Measurements from ENCODE around the gene PCDHGA10.
"Not testable (repeated sequence)": the region's sequence is repeated elsewhere in the genome, so short reads cannot be mapped to it uniquely, and the experiment has no call there.

The PCDHGA10 gene

GRCh38 chr5:141420855-141421488 lies 8.2 kb downstream of the PCDHGA10 start, which contains the start of gene PCDHGA11:
PCDHGA11 (plus strand) TSS chr5:141421051; CDS start chr5:141421228, 177 bp downstream.
- no peak for DNase-seq (ENCODE audit: low read depth)

GRCh38 chr5:141421489-141421855 lies 8.7 kb downstream of the PCDHGA10 start:
- DNase-seq (ENCODE audit: low read depth): no peak

- no peak for DNase-seq (ENCODE audit: low read depth)
Observed at GRCh38 chr5:141422742-141423291, 10.0 kb downstream of the PCDHGA10 start.

- DNase-seq (ENCODE audit: low read depth): no peak
Observed at GRCh38 chr5:141427783-141428426, 15.1 kb downstream of the PCDHGA10 start.

GRCh38 chr5:141430332-141431113 lies 17.7 kb downstream of the PCDHGA10 start, which contains the start of gene PCDHGA12:
PCDHGA12 (plus strand) TSS chr5:141430507; CDS start chr5:141430760, 253 bp downstream.
- DNase-seq (ENCODE audit: low read depth): no peak

DNA sequence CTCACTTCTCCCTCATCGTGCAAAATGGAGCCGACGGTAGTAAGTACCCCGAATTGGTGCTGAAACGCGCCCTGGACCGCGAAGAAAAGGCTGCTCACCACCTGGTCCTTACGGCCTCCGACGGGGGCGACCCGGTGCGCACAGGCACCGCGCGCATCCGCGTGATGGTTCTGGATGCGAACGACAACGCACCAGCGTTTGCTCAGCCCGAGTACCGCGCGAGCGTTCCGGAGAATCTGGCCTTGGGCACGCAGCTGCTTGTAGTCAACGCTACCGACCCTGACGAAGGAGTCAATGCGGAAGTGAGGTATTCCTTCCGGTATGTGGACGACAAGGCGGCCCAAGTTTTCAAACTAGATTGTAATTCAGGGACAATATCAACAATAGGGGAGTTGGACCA lies 18.5 kb downstream of the PCDHGA10 start:
- no peak for DNase-seq (ENCODE audit: low read depth)

DNA sequence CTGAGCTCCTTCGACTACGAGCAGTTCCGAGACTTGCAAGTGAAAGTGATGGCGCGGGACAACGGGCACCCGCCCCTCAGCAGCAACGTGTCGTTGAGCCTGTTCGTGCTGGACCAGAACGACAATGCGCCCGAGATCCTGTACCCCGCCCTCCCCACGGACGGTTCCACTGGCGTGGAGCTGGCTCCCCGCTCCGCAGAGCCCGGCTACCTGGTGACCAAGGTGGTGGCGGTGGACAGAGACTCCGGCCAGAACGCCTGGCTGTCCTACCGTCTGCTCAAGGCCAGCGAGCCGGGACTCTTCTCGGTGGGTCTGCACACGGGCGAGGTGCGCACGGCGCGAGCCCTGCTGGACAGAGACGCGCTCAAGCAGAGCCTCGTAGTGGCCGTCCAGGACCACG lies 19.5 kb downstream of the PCDHGA10 start:
- DNase-seq (ENCODE audit: low read depth): not testable (repeated sequence)

GRCh38 chr5:141432726-141433125 lies 19.9 kb downstream of the PCDHGA10 start:
- DNase-seq (ENCODE audit: low read depth): not testable (repeated sequence)

DNA sequence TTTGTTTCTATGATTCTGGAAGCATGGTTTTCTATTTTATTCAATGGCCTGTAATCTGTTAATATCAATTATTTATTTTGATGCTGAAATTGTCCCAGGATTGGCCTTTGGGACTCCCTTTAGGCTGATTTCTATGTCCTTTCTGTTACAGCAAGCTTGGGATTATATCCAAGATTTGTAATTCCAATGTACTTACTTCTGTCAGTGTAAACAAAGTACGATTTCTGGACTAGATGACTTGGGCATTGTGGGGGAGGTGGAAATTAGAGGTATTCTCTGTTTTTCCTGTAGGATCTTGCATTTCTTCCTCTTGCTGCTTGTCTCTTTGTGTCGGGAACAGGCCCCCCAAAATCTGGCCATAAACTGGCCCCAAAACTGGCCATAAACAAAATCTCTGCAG lies 21.2 kb downstream of the PCDHGA10 start:
- DNase-seq (ENCODE audit: low read depth): no peak

- DNase-seq (ENCODE audit: low read depth): no peak
Observed at GRCh38 chr5:141437221-141437620, 24.4 kb downstream of the PCDHGA10 start.

DNA sequence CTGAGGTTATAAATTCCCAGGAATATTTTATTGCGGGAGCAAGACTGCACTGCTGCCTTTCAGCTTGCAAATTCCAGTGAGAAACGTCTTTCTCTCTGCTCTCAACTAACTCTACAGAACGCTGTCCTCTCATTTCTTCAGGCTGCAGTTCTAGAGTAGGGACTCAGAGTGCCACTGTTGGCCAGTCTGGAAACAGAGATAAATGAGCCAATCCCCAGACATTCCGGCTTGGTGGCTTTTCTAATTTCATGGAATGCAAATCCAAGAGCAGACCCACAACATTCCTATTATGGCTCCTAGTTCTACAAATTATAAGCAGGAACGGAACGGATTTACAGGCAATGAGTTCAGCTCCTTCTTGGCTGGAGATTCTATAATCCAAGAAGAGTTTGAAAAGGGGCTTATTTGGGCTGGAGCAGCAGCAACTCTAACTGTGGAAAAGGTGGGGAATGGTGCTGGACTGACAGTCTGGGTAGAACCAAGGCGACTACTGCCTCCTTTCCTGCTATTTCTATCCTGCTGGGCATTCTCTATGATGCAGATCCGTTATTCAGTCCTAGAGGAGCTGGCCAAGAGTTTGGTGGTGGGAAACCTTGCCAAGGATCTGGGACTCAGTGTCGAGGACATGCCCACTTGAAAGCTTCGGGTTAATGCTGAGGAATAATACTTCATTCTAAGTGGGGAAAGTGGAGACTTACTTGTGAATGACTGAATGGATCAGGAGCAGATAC lies 26.8 kb downstream of the PCDHGA10 start:
- DNase-seq (ENCODE audit: low read depth): no peak

GRCh38 chr5:141440341-141440740 lies 27.6 kb downstream of the PCDHGA10 start:
- DNase-seq (ENCODE audit: low read depth): no peak

DNA sequence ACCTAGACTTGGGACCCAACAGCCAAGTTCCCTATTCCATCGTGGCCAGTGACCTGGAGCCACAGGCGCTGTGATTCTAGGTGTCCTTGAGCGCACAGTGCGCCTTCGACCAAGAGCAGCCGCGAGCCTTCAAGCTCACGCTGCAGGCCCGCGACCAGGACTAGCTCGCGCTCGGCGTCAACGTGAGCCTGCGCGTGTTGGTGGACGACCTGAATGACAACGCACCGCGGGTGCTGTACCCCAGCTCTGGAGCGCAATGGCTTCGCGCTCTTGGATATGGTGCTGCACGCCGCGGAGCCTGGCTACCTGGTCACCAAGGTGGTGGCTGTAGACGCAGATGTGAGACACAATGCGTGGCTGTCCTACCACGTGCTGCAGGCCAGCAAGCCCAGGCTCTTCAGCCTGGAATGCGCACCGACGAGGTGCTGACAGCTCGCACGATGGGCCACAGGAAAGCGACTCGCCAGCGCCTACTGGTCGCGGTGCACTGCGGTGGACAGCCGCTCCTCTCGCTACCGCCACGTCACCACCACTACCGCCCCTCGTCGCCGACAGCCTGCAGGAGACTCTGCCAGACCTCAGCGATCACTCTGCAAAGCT lies 28.9 kb downstream of the PCDHGA10 start:
- DNase-seq (ENCODE audit: low read depth): no peak

GRCh38 chr5:141465351-141465750 lies 52.6 kb downstream of the PCDHGA10 start:
- no peak for DNase-seq (ENCODE audit: low read depth)
